Stimulated activated CD8-positive, alpha-beta memory T cell treated with anti-CD3 and anti-CD28 coated beads, Interleukin-12 subunit alpha, Interleukin-12 subunit beta, amount 100 ng/mL, for 24 hours (primary cell): ENCODE results near the gene CDH22.

Experiments used
- DNase-seq: peaks from one replicate; pipeline ENCODE4 v3.0.0-alpha.2; 2020; ENCODE audit errors: extremely low read depth

CDH22 gene

GRCh38 chr20:46343975-46344357 is 35.7 kb upstream of the CDH22 start:
- no peak for DNase-seq

- no peak for DNase-seq
These were observed 35.2 kb upstream of the CDH22 start for GRCh38 chr20:46343348-46343974.

- no peak for DNase-seq
These were observed 34.4 kb upstream of the CDH22 start for GRCh38 chr20:46342451-46343347.

- no peak for DNase-seq
These were observed 33.7 kb upstream of the CDH22 start for GRCh38 chr20:46342010-46342378.

GRCh38 chr20:46341074-46342009 is 33.0 kb upstream of the CDH22 start:
- DNase-seq, result no peak

- no peak for DNase-seq
These were observed 30.7 kb upstream of the CDH22 start for GRCh38 chr20:46339037-46339436.

- DNase-seq, result no peak
These were observed 28.4 kb upstream of the CDH22 start for GRCh38 chr20:46336735-46337134.

GRCh38 chr20:46334303-46334904 is 26.1 kb upstream of the CDH22 start:
- DNase-seq, result no peak

- DNase-seq, result no peak
These were observed 25.1 kb upstream of the CDH22 start for GRCh38 chr20:46333161-46333991.

- no peak for DNase-seq
These were observed 24.3 kb upstream of the CDH22 start for GRCh38 chr20:46332373-46333160.

GRCh38 chr20:46331611-46332361 is 23.5 kb upstream of the CDH22 start:
- no peak for DNase-seq

- no peak for DNase-seq
These were observed 22.6 kb upstream of the CDH22 start for GRCh38 chr20:46330831-46331371.

- no peak for DNase-seq
These were observed 21.9 kb upstream of the CDH22 start for GRCh38 chr20:46330072-46330763.

- no peak for DNase-seq
These were observed 20.0 kb upstream of the CDH22 start for GRCh38 chr20:46328200-46328882.

GRCh38 chr20:46327557-46327956 is 19.3 kb upstream of the CDH22 start:
- DNase-seq, result no peak

GRCh38 chr20:46325789-46326188 is 17.5 kb upstream of the CDH22 start:
- DNase-seq, result no peak

GRCh38 chr20:46324960-46325703 is 16.8 kb upstream of the CDH22 start:
- DNase-seq, result no peak
